ENCODE data around the gene ORMDL1. TPM values are rescaled to one million over a fixed set of nuclear protein-coding genes. Genes with fewer than 3 reads are reported as not detected.

ORMDL1 gene
- total and polyA plus RNA-seq, 2 experiments from 2014 or later: 50.5 to 84.2 TPM

- ATAC-seq (peak; percentile 23; the same call in 1 of the 3 replicates), DNase-seq (ENCODE audit: low spot score) (no peak)
- H3K4me3 Mint-ChIP-seq: no peak overlapping the region
- TF ChIP-seq, protein P1, sequence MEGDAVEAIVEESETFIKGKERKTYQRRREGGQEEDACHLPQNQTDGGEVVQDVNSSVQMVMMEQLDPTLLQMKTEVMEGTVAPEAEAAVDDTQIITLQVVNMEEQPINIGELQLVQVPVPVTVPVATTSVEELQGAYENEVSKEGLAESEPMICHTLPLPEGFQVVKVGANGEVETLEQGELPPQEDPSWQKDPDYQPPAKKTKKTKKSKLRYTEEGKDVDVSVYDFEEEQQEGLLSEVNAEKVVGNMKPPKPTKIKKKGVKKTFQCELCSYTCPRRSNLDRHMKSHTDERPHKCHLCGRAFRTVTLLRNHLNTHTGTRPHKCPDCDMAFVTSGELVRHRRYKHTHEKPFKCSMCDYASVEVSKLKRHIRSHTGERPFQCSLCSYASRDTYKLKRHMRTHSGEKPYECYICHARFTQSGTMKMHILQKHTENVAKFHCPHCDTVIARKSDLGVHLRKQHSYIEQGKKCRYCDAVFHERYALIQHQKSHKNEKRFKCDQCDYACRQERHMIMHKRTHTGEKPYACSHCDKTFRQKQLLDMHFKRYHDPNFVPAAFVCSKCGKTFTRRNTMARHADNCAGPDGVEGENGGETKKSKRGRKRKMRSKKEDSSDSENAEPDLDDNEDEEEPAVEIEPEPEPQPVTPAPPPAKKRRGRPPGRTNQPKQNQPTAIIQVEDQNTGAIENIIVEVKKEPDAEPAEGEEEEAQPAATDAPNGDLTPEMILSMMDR (conservative IDR thresholded peaks at IDR 0.05; ENCODE audit: low read depth in 2 of 2): no peak
- TF ChIP-seq ZNF331 (CRISPR knock-in tag; IDR thresholded peaks at IDR 0.05; ENCODE audit: low read depth): no peak
- no peak for TF ChIP-seq EZH2 (IDR thresholded peaks at IDR 0.05; ENCODE audit: low read depth, unreplicated experiment)
- no peak for TF ChIP-seq ZNF114 (CRISPR knock-in tag; IDR thresholded peaks at IDR 0.05)
- TF ChIP-seq NANOG (IDR thresholded peaks at IDR 0.05; ENCODE audit: borderline replicate concordance): no peak
- Histone ChIP-seq H3K9me2 (ENCODE audit: insufficient read depth) (no peaks in the 10 kb centered on the region), H3K4me2 (no peak overlapping the region), H4K20me1 (replicated peaks; ENCODE audit: insufficient read depth) (peaks cover 12% of the 10 kb centered on the region), H3F3A (replicated peaks; ENCODE audit: low read depth) (no peaks in the 10 kb centered on the region), H3K27me3 (ENCODE audit: insufficient read depth) (no peaks in the 10 kb centered on the region), H3K4me1 (ENCODE audit: insufficient read depth) (no peaks in the 10 kb centered on the region), H3K27ac (ENCODE audit: low read depth) (no peak overlapping the region; the same call in 1 of the 2 replicates), H3K79me2 (replicated peaks; ENCODE audit: insufficient read depth) (0 out of 2 replicates have a peak, but pooled peaks cover 20% of the 10 kb centered on the region), H3K36me3 (ENCODE audit: insufficient read depth) (peaks cover 7% of the 10 kb centered on the region; the same call in 1 of the 2 replicates), H3K4me3 (no peak overlapping the region), H2AFZ (no peak overlapping the region)
- no peaks in the 10 kb centered on the region for H3K4me1 Mint-ChIP-seq
- no peaks in the 10 kb centered on the region for H3K27me3 Mint-ChIP-seq (ENCODE audit: insufficient read depth, low read depth, poor library complexity)
- H3K36me3 Mint-ChIP-seq (ENCODE audit: low read depth): peaks cover 10% of the 10 kb centered on the region; the same call in 2 of the 3 replicates
- no peaks in the 10 kb centered on the region for H3K9me3 Mint-ChIP-seq
- no peak overlapping the region for H3K27ac Mint-ChIP-seq
Measured at GRCh38 chr2:189821953-189822748, 38.0 kb upstream of the ORMDL1 start.

DNA sequence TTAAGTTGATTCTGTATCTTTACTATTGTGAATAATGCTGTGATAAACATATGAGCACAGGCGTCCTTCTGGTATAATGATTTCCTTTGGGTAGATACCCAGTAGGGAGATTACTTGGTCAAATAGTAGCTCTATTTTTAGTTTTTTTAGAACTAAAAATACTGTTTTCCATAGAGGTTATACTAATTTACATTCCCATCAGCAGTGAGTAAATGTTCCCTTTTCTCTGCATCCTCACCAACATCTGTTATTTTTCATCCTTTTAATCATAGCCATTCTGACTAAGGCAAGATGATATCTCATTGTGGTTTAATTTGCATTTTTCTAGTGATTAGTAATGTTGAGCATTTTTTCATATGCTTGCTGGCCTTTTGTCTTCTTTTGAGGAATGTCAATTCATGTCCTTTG lies 35.2 kb upstream of the ORMDL1 start:
- Histone ChIP-seq H3K27ac (ENCODE audit: low read depth) (no peak overlapping the region), H3K27me3 (ENCODE audit: insufficient read depth) (no peaks in the 10 kb centered on the region), H3K4me2 (no peak overlapping the region), H2AFZ (no peak overlapping the region), H3K36me3 (ENCODE audit: insufficient read depth) (peaks cover 9% of the 10 kb centered on the region; the same call in 1 of the 2 replicates), H3K9me2 (ENCODE audit: insufficient read depth) (no peaks in the 10 kb centered on the region), H3K4me1 (ENCODE audit: insufficient read depth) (no peaks in the 10 kb centered on the region), H3F3A (replicated peaks; ENCODE audit: low read depth) (no peaks in the 10 kb centered on the region), H3K79me2 (replicated peaks; ENCODE audit: insufficient read depth) (0 out of 2 replicates have a peak, but pooled peaks cover 18% of the 10 kb centered on the region), H3K4me3 (no peak overlapping the region), H4K20me1 (replicated peaks; ENCODE audit: insufficient read depth) (peaks cover 14% of the 10 kb centered on the region)
- ATAC-seq (no peak), DNase-seq (ENCODE audit: low spot score) (no peak)
- H3K9me3 Mint-ChIP-seq: no peaks in the 10 kb centered on the region
- H3K4me3 Mint-ChIP-seq: no peak overlapping the region
- H3K27me3 Mint-ChIP-seq (ENCODE audit: insufficient read depth, low read depth, poor library complexity): no peaks in the 10 kb centered on the region
- peaks cover 17% of the 10 kb centered on the region for H3K36me3 Mint-ChIP-seq (ENCODE audit: low read depth)
- no peak overlapping the region for H3K27ac Mint-ChIP-seq
- TF ChIP-seq EZH2phosphoT487 (IDR thresholded peaks at IDR 0.05; ENCODE audit: unreplicated experiment) (no peak), STAT1 (IDR thresholded peaks at IDR 0.05; ENCODE audit: unreplicated experiment) (no peak), NANOG (IDR thresholded peaks at IDR 0.05; ENCODE audit: borderline replicate concordance) (no peak), ZNF462 (CRISPR knock-in tag; IDR thresholded peaks at IDR 0.05) (no peak), ZNF114 (CRISPR knock-in tag; IDR thresholded peaks at IDR 0.05) (no peak)
- TF ChIP-seq, protein P1 (conservative IDR thresholded peaks at IDR 0.05; ENCODE audit: low read depth in 2 of 2): no peak
- no peaks in the 10 kb centered on the region for H3K4me1 Mint-ChIP-seq

Measured in GM23338 (cell line).